Activated CD8-positive, alpha-beta T cell treated with anti-CD3 and anti-CD28 coated beads for 36 hours (primary cell): ENCODE results near the gene HAUS7. TPM values are rescaled to one million over a fixed set of nuclear protein-coding genes. Genes with fewer than 3 reads are reported as not detected.

Experiments used
- ATAC-seq: fragments of 200-7000 bp; cut with Tn5 transposase; one replicate; pipeline ENCODE4 v1.10.0; 2021; ENCODE audit warnings: mild to moderate bottlenecking, moderate library complexity
- CTCF ChIA-PET: fragments of 350-600 bp; sonication (Branson Sonifier 250); formaldehyde crosslinking; loops from one replicate; lab custom pipeline; 2021; ENCODE audit warnings: antibody characterized with exemption; lab: Charles Lee
- POLR2A ChIA-PET: fragments of 350-600 bp; sonication (Branson Sonifier 250); formaldehyde crosslinking; loops from one replicate; lab custom pipeline; 2021; ENCODE audit warnings: antibody characterized with exemption; lab: Charles Lee
- DNase-seq: peaks from one replicate; pipeline ENCODE4 v3.0.0-alpha.2; 2020
- H3K27ac Mint-ChIP-seq: one replicate; pipeline ENCODE4 v1.8.0; 2021; ENCODE audit warnings: mild to moderate bottlenecking, mixed read lengths
- H3K27me3 Mint-ChIP-seq: one replicate; pipeline ENCODE4 v1.8.0; 2021; ENCODE audit warnings: mixed read lengths
- H3K36me3 Mint-ChIP-seq: one replicate; pipeline ENCODE4 v1.8.0; 2021; ENCODE audit warnings: low read depth, mixed read lengths
- H3K4me1 Mint-ChIP-seq: one replicate; pipeline ENCODE4 v1.8.0; 2021; ENCODE audit warnings: low read depth, mixed read lengths
- H3K4me3 Mint-ChIP-seq: one replicate; pipeline ENCODE4 v1.8.0; 2021; ENCODE audit warnings: mild to moderate bottlenecking, moderate library complexity, mixed read lengths
- H3K9me3 Mint-ChIP-seq: one replicate; pipeline ENCODE4 v1.8.0; 2021; ENCODE audit warnings: mixed read lengths
- CTCF ChIP-seq: fragments of 200-600 bp; IDR thresholded peaks from one replicate; pipeline ENCODE4 v1.8.0; 2022; ENCODE audit warnings: antibody characterized with exemption, mild to moderate bottlenecking
- intact Hi-C: fragments of 100-400 bp; cut with micrococcal nuclease; formaldehyde crosslinking; loops from one replicate; pipeline ENCODE4 v1.10.0; 2022
- total RNA-seq, 2 experiments: library from RNA; stranded (reverse); gene quantifications; one replicate each; pipeline ENCODE4 v1.2.3, GENCODE V29; 2021

The HAUS7 gene
- total RNA-seq, 2 experiments from 2014 or later = 47.2 to 58.8 TPM

DNA sequence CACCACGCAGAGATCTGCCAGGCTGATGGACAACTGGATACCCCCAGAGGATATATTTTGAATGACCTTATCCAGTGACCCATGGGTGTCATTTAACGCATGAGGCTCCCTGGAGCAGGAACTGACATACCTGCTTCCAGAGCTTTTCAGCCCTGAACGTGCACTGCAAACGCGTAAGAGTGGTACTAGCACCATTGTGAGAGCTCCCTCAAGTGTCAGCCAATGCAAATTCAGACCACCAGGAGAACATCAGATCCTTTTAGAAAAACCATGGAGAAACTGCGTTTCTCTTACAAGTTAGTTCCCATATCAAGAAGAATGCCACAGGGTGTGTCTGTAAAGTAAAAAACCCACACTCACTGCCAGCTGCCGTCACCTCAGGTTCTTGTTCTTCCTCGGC, 31.8 kb downstream of the HAUS7 start:
- ChIA-PET CTCF (interaction anchor here (1.5 to 2.0 kb wide), 3 partner anchors 22 to 497 kb away, joined by 3 to 7 read pairs (median 7); no protein-coding TSS in a partner anchor), POLR2A (no interaction called here)
- ATAC-seq = no peak
- Mint-ChIP-seq H3K9me3 (no peaks in the 10 kb centered on the region), H3K36me3 (no peaks in the 10 kb centered on the region), H3K27ac (no peak overlapping the region), H3K4me1 (no peaks in the 10 kb centered on the region), H3K27me3 (peaks cover 4% of the 10 kb centered on the region), H3K4me3 (no peak overlapping the region)
- intact Hi-C loops = no loop called here
- peak; percentile 12 for DNase-seq
- TF ChIP-seq CTCF = no peak

- ChIA-PET CTCF (no interaction called here), POLR2A (no interaction called here)
- no peak for ATAC-seq
- intact Hi-C loops = no loop called here
- no peaks in the 10 kb centered on the region for H3K36me3 Mint-ChIP-seq
- H3K27ac Mint-ChIP-seq = no peak overlapping the region
- no peak for DNase-seq
- peaks cover 4% of the 10 kb centered on the region for H3K27me3 Mint-ChIP-seq
- H3K4me1 Mint-ChIP-seq = no peaks in the 10 kb centered on the region
- TF ChIP-seq CTCF = no peak
- no peak overlapping the region for H3K4me3 Mint-ChIP-seq
- H3K9me3 Mint-ChIP-seq = no peaks in the 10 kb centered on the region
Observed at GRCh38 chrX:153435845-153436244, 34.5 kb downstream of the HAUS7 start.

DNA sequence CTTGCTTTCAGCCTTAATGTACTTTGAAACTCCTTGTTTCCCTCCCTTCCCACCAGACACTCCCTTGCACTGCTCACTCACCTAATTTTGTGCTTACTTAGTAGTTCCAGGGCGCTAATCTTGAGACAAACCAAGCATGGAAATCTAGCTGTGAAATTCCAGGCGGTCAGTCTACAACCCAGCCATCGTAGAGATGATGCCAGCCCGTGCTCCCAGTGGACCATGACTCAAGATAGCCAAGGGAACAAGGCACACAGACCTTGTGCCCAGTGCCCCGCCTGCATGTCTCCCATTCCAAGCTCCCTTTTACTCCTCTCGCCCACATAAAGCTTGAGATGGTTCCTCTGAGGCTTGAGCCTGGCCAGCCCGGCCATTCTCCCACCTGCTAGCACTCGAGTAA, 35.6 kb downstream of the HAUS7 start:
- TF ChIP-seq CTCF = no peak
- ATAC-seq = no peak
- POLR2A ChIA-PET = no interaction called here
- intact Hi-C loops = no loop called here
- H3K4me1 Mint-ChIP-seq = no peaks in the 10 kb centered on the region
- no peak overlapping the region for H3K27ac Mint-ChIP-seq
- CTCF ChIA-PET = no interaction called here
- no peak for DNase-seq
- peaks cover 6% of the 10 kb centered on the region for H3K27me3 Mint-ChIP-seq
- H3K36me3 Mint-ChIP-seq = no peaks in the 10 kb centered on the region
- no peak overlapping the region for H3K4me3 Mint-ChIP-seq
- no peaks in the 10 kb centered on the region for H3K9me3 Mint-ChIP-seq

DNA sequence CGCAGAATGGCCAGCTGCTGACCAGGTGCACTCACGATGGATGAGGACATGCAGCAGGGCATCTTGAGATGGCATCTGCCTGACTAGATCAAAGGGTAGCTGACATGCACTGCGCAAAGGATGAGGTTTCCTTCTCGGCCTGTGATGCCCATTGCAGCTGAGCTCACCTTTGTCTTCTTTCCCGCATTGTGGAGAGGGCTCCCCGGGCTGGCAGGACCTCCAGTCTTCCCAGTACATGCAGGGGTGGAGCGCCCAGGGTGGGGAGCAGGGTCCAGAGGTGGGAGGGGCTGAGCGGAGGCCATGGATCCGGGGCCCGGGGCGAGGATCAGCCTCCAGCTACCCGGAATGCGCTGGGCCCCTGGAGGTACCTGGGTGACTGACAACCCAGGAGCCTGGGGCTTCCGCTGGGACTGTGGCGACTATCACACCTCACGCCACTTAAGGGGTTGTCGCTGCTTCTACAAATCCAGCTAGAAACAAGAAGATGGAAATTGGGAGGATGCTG, 36.5 kb downstream of the HAUS7 start:
- H3K36me3 Mint-ChIP-seq = no peaks in the 10 kb centered on the region
- TF ChIP-seq CTCF = no peak
- no peaks in the 10 kb centered on the region for H3K9me3 Mint-ChIP-seq
- H3K4me1 Mint-ChIP-seq = no peaks in the 10 kb centered on the region
- ChIA-PET CTCF (interaction anchor here (0.6 kb wide), 1 partner anchor 28 kb away, joined by 3 read pairs; no protein-coding TSS in a partner anchor), POLR2A (no interaction called here)
- intact Hi-C loops = no loop called here
- peaks cover 4% of the 10 kb centered on the region for H3K27me3 Mint-ChIP-seq
- H3K27ac Mint-ChIP-seq = no peak overlapping the region
- ATAC-seq (no peak), DNase-seq (no peak)
- no peak overlapping the region for H3K4me3 Mint-ChIP-seq

DNA sequence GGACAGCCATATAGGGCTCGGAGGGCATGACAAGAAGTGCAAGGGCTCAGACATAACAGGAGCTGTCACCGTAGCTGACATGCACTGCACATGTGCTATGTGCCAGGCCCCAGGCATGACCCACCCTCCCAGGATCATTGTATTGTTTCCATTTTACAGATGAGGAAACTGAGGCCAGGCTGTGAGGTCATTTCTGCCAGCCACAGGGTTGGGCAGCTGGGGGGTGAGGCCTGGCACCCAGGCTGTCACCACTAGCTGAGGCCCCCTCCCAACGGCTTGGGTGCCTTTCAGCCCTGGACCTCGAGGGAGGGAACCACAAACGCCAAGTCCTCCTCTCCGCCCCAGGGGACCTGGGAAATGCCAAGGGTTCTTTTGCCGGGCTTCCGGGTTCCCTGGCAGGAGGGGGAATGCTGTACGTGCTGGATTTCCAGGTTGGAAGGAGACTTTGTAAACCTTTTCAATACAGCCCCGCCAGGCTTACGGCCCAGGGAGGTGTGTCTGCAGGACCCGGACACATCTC, 37.2 kb downstream of the HAUS7 start:
- TF ChIP-seq CTCF = no peak
- H3K27ac Mint-ChIP-seq = no peak overlapping the region
- intact Hi-C loops = no loop called here
- no peaks in the 10 kb centered on the region for H3K4me1 Mint-ChIP-seq
- ATAC-seq (no peak), DNase-seq (no peak)
- H3K36me3 Mint-ChIP-seq = no peaks in the 10 kb centered on the region
- no peak overlapping the region for H3K4me3 Mint-ChIP-seq
- POLR2A ChIA-PET = no interaction called here
- no peaks in the 10 kb centered on the region for H3K9me3 Mint-ChIP-seq
- CTCF ChIA-PET = no interaction called here
- peaks cover 2% of the 10 kb centered on the region for H3K27me3 Mint-ChIP-seq
